ENCODE data around the gene MTARC2.

- no peak for TF ChIP-seq EP300 (IDR thresholded peaks at IDR 0.05)
- TF ChIP-seq, protein P1, sequence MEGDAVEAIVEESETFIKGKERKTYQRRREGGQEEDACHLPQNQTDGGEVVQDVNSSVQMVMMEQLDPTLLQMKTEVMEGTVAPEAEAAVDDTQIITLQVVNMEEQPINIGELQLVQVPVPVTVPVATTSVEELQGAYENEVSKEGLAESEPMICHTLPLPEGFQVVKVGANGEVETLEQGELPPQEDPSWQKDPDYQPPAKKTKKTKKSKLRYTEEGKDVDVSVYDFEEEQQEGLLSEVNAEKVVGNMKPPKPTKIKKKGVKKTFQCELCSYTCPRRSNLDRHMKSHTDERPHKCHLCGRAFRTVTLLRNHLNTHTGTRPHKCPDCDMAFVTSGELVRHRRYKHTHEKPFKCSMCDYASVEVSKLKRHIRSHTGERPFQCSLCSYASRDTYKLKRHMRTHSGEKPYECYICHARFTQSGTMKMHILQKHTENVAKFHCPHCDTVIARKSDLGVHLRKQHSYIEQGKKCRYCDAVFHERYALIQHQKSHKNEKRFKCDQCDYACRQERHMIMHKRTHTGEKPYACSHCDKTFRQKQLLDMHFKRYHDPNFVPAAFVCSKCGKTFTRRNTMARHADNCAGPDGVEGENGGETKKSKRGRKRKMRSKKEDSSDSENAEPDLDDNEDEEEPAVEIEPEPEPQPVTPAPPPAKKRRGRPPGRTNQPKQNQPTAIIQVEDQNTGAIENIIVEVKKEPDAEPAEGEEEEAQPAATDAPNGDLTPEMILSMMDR (IDR thresholded peaks at IDR 0.05) = no peak
Observed at GRCh38 chr1:220791956-220792355, 43.8 kb downstream of the MTARC2 start.
